Epithelial cell of esophagus (primary cell): ENCODE results near the gene ARHGAP22.

ENCODE experiments used
- DNase-seq: peaks from one replicate; pipeline ENCODE4 v3.0.0; 2010; ENCODE audit warnings: low read depth
- H3K4me3 ChIP-seq: 2 replicates; pipeline ENCODE4 v1.5.1; 2011; ENCODE audit warnings: mild to moderate bottlenecking, low read length, control low read depth
- CTCF ChIP-seq: IDR thresholded peaks from 2 replicates; pipeline ENCODE4 v1.5.1; 2011; ENCODE audit warnings: low read depth, mild to moderate bottlenecking, low read length, control low read depth, inconsistent platforms; ENCODE audit not compliant: insufficient read depth; ENCODE audit errors: missing control alignments

ARHGAP22 gene

GRCh38 chr10:48636901-48637300 is 32.0 kb upstream of the ARHGAP22 start:
- no peak for DNase-seq
- H3K4me3 ChIP-seq: no peak overlapping the region
- TF ChIP-seq CTCF: no peak

GRCh38 chr10:48636231-48636630 is 31.4 kb upstream of the ARHGAP22 start:
- TF ChIP-seq CTCF: no peak
- no peak overlapping the region for H3K4me3 ChIP-seq
- no peak for DNase-seq

GRCh38 chr10:48634984-48635557 is 30.2 kb upstream of the ARHGAP22 start:
- TF ChIP-seq CTCF: no peak
- no peak overlapping the region for H3K4me3 ChIP-seq
- no peak for DNase-seq

- no peak for TF ChIP-seq CTCF
These were observed 29.5 kb upstream of the ARHGAP22 start for GRCh38 chr10:48634198-48634983.

GRCh38 chr10:48633381-48634197 is 28.7 kb upstream of the ARHGAP22 start:
- TF ChIP-seq CTCF: no peak
- no peak overlapping the region for H3K4me3 ChIP-seq
- no peak for DNase-seq

More at GRCh38 chr10:48634198-48634983, 29.5 kb upstream of the ARHGAP22 start:
- H3K4me3 ChIP-seq: no peak overlapping the region
- no peak for DNase-seq

- no peak overlapping the region for H3K4me3 ChIP-seq
- no peak for TF ChIP-seq CTCF
- DNase-seq: no peak
These were observed 27.3 kb upstream of the ARHGAP22 start for GRCh38 chr10:48632166-48632565.
